Measurements from ENCODE around the gene TSHZ2. TPM values are rescaled to one million over a fixed set of nuclear protein-coding genes. Genes with fewer than 3 reads are reported as not detected.

The TSHZ2 gene
- total RNA-seq, 5 donors from 2014 or later (not counting 1 experiment from before 2014, with no cell fraction given): 20.2 to 42.9 (median 25.8) TPM

DNA sequence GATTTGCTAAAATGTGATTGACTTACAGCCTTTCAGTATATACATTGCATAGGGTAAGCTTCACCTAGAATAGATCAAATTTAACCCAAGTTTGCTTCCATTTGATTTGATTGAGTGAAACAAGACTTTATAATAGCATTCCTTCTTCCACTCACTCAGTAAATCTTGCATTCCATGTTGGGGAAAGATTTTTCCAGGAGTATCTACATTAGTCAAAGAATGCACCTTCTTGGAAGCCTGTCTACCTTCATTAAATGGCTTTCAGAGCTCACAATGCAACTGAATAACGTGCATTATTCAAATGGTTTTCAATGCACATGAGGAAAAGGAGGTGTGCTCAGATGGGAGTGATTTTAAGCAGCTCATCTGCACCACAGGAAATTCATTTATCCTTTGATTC is 38.3 kb upstream of the TSHZ2 start:
- Mint-ChIP-seq H3K4me1 (no peaks in the 10 kb centered on the region), H3K36me3 (no peaks in the 10 kb centered on the region), H3K27ac (no peak overlapping the region), H3K9me3 (peaks cover 0 to 4% (median 2%) of the 10 kb centered on the region in 3 donors), H3K27me3 (no peaks in the 10 kb centered on the region), H3K4me3 (no peak overlapping the region)
- no CpG with 5 or more reads among the region's 1 CpG for WGBS (ENCODE audit: insufficient coverage)
- DNase-seq: no peak
- Histone ChIP-seq H3K9me3 (no peaks in the 10 kb centered on the region), H3K27ac (ENCODE audit: low read length) (no peak overlapping the region), H3K4me1 (ENCODE audit: control insufficient read depth in 1 of 2, extremely low read depth in 1 of 2, insufficient read depth in 2 of 2, low read length in 2 of 2) (no peaks in the 10 kb centered on the region), H3K36me3 (ENCODE audit: control insufficient read depth in 2 of 2, extremely low read depth in 1 of 2, insufficient read depth in 1 of 2, low read length in 1 of 2) (no peaks in the 10 kb centered on the region), H3K4me3 (ENCODE audit: control insufficient read depth in 1 of 2, extremely low read depth in 1 of 2, low read length in 1 of 2) (no peak overlapping the region), H3K27me3 (replicated peaks in 1 of 2; ENCODE audit: control insufficient read depth in 2 of 2, extremely low read depth in 1 of 2, insufficient read depth in 2 of 2, low read length in 1 of 2) (no peaks in the 10 kb centered on the region)
- no peak for ATAC-seq (replicated peaks in 1 of 4)
- ChIA-PET CTCF (no interaction called here), POLR2A (no interaction called here)

DNA sequence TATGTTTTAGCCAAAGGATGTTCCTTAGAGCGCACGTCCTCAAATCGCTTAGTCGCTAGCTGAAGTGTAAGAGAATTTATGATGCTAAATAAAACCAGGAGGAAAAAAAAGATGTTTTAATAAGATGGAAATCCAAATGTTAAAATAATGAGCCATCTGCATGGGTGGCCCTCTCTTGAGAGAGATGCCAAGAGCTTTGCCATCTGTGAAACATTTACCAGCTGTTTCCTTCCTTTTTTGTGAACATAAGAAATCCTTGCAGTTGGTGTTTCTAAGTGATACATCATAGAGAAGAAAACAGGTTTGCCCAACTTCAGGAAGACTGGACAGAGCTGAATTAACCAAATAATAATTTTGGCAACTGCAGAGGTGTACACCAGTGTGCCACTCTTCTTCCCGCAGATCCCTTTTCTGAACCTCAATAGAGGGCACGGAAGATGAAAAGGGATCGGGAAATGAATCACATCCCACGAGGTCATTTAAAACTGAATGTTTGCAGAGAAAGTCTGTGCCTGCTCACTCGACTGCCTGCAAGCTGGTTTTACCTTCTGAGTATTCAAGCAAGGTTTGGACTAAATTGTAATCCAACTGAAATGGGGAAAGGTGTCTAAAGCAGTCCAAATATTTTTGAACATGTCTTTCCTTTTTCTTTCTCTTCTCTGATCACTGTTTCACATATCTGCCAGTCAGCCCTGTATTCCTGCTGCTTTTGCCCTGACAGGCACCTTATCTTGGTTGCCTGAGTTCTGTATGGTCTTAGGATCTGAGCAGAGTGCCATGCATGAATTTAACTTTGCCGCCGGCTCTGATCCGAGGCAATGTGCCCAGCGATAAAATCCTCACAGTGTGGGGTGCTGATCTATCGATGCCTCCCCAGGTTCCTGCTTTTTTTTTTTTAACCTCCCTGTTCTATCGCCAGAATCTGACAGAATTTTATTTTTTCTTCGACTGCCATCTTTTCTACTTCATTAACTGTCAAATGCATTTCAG is 35.5 kb upstream of the TSHZ2 start:
- 91% methylated on average over 11 of the region's 16 CpGs for WGBS (ENCODE audit: insufficient coverage)
- H3K27ac Mint-ChIP-seq: no peak overlapping the region

DNA sequence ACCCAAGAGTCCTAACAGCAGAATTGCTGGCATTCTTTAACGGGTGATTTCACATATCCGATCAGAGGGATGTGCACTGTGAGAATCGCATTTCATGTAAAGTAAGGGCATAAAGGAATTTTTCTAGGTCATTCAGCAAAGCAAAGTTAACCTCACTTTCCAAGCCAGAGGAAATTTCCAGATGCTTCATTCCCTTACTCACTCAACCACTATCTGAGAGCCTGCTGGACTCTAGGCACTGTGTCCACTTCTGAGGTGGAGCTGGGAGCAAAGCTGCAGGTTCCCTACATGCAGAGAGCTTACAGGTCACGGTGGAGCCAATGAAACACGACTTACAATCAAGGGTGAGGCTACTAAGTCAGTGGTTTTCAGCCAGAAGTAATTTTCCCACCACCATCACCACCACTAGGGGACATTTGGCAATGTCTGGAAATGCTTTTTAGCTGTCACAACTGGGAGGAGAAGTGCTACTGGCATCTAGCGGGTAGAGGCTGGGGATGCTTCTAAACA is 34.5 kb upstream of the TSHZ2 start:
- Mint-ChIP-seq H3K4me1 (no peaks in the 10 kb centered on the region), H3K36me3 (no peaks in the 10 kb centered on the region), H3K27me3 (peaks cover 0 to under 1% of the 10 kb centered on the region in 2 donors), H3K4me3 (no peak overlapping the region), H3K27ac (no peak overlapping the region), H3K9me3 (peaks cover 0 to under 1% (median 0%) of the 10 kb centered on the region in 3 donors)
- Histone ChIP-seq H3K4me1 (ENCODE audit: control insufficient read depth in 1 of 2, extremely low read depth in 1 of 2, insufficient read depth in 2 of 2, low read length in 2 of 2) (no peaks in the 10 kb centered on the region), H3K9me3 (no peaks in the 10 kb centered on the region), H3K36me3 (ENCODE audit: control insufficient read depth in 2 of 2, extremely low read depth in 1 of 2, insufficient read depth in 1 of 2, low read length in 1 of 2) (no peaks in the 10 kb centered on the region), H3K27me3 (replicated peaks in 1 of 2; ENCODE audit: control insufficient read depth in 2 of 2, extremely low read depth in 1 of 2, insufficient read depth in 2 of 2, low read length in 1 of 2) (no peaks in the 10 kb centered on the region), H3K27ac (ENCODE audit: low read length) (no peak overlapping the region), H3K4me3 (ENCODE audit: control insufficient read depth in 1 of 2, extremely low read depth in 1 of 2, low read length in 1 of 2) (no peak overlapping the region)
- ATAC-seq (replicated peaks in 1 of 4): no peak
- no CpG with 5 or more reads among the region's 6 CpGs for WGBS (ENCODE audit: insufficient coverage)
- ChIA-PET CTCF (no interaction called here), POLR2A (no interaction called here)
- no peak for DNase-seq

More for the DNA sequence above, 35.5 kb upstream of the TSHZ2 start:
- no peaks in the 10 kb centered on the region for H3K4me1 Mint-ChIP-seq
- H3K27ac ChIP-seq (ENCODE audit: low read length): no peak overlapping the region
- H3K27me3 ChIP-seq (replicated peaks in 1 of 2; ENCODE audit: control insufficient read depth in 2 of 2, extremely low read depth in 1 of 2, insufficient read depth in 2 of 2, low read length in 1 of 2): no peaks in the 10 kb centered on the region
- POLR2A ChIA-PET: no interaction called here
- no peaks in the 10 kb centered on the region for H3K9me3 ChIP-seq
- no peaks in the 10 kb centered on the region for H3K36me3 Mint-ChIP-seq
- H3K9me3 Mint-ChIP-seq: no peaks in the 10 kb centered on the region
- no peak overlapping the region for H3K4me3 Mint-ChIP-seq
- no peaks in the 10 kb centered on the region for H3K4me1 ChIP-seq (ENCODE audit: control insufficient read depth in 1 of 2, extremely low read depth in 1 of 2, insufficient read depth in 2 of 2, low read length in 2 of 2)
- H3K4me3 ChIP-seq (ENCODE audit: control insufficient read depth in 1 of 2, extremely low read depth in 1 of 2, low read length in 1 of 2): no peak overlapping the region
- CTCF ChIA-PET: no interaction called here
- ATAC-seq (replicated peaks in 1 of 4) (no peak), DNase-seq (no peak)
- H3K27me3 Mint-ChIP-seq: no peaks in the 10 kb centered on the region
- H3K36me3 ChIP-seq (ENCODE audit: control insufficient read depth in 2 of 2, extremely low read depth in 1 of 2, insufficient read depth in 1 of 2, low read length in 1 of 2): no peaks in the 10 kb centered on the region

DNA sequence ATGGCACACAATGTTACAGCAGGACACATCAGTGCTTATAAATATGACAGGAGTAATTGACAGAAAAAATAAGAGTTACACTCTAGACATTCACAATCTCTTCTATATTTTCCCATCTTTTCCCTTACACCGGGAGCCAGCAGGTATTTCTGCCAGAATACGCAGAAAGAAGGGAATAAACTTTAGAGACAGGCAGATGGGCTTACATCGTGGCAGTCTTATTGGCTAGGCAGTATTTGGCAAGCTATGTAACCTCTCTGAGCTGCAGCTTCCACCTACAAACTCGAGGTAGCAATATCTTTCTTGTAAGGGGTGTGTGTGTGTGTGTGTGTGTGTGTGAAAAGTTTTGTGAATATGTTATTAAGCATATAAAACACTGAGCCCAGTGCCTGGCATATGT is 33.0 kb upstream of the TSHZ2 start:
- Histone ChIP-seq H3K36me3 (ENCODE audit: control insufficient read depth in 2 of 2, extremely low read depth in 1 of 2, insufficient read depth in 1 of 2, low read length in 1 of 2) (no peaks in the 10 kb centered on the region), H3K4me1 (ENCODE audit: control insufficient read depth in 1 of 2, extremely low read depth in 1 of 2, insufficient read depth in 2 of 2, low read length in 2 of 2) (no peaks in the 10 kb centered on the region), H3K27ac (ENCODE audit: low read length) (no peak overlapping the region), H3K27me3 (replicated peaks in 1 of 2; ENCODE audit: control insufficient read depth in 2 of 2, extremely low read depth in 1 of 2, insufficient read depth in 2 of 2, low read length in 1 of 2) (no peaks in the 10 kb centered on the region), H3K4me3 (ENCODE audit: control insufficient read depth in 1 of 2, extremely low read depth in 1 of 2, low read length in 1 of 2) (no peak overlapping the region), H3K9me3 (no peaks in the 10 kb centered on the region)
- Mint-ChIP-seq H3K4me1 (no peaks in the 10 kb centered on the region), H3K27me3 (peaks cover 0 to 5% of the 10 kb centered on the region in 2 donors), H3K4me3 (no peak overlapping the region), H3K27ac (no peak overlapping the region), H3K36me3 (no peaks in the 10 kb centered on the region), H3K9me3 (peaks cover 0 to 8% (median 0%) of the 10 kb centered on the region in 3 donors)
- POLR2A ChIA-PET: no interaction called here
- 60% methylated on average over 1 of the region's 4 CpGs for WGBS (ENCODE audit: insufficient coverage)
- CTCF ChIA-PET: no interaction called here
- DNase-seq (no peak), ATAC-seq (replicated peaks in 1 of 4) (no peak)

DNA sequence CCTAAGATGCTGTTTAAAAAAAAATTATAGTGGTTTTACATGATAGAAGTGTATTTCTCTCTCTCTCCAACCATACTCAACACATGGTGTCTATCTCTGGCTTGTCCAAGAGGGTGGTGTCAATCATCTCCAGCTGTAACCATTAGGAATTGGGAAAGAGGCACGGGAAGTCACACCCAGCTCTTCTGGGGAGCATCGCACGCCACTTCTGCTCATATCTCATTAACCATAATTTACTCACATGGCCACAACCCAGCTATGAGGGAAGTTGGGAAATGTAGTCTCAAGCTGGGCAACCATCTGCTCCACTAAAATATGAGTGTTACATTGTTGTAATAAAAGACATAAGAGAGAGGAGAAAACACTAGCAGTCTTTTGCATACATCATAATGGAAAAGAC is 30.4 kb upstream of the TSHZ2 start:
- Mint-ChIP-seq H3K27me3 (peaks cover 0 to 5% of the 10 kb centered on the region in 2 donors), H3K9me3 (peaks cover 0 to 8% (median 0%) of the 10 kb centered on the region in 3 donors), H3K4me3 (no peak overlapping the region), H3K4me1 (no peaks in the 10 kb centered on the region), H3K36me3 (no peaks in the 10 kb centered on the region), H3K27ac (no peak overlapping the region)
- POLR2A ChIA-PET: interaction anchor here in 1 of 2 donors (0.7 kb wide), 1 partner anchor 11 kb away, joined by 6 read pairs; no protein-coding TSS in a partner anchor
- CTCF ChIA-PET: interaction anchor here in 1 of 2 donors (0.6 kb wide), 1 partner anchor 262 kb away, joined by 3 read pairs; no protein-coding TSS in a partner anchor
- H3K36me3 ChIP-seq (ENCODE audit: control insufficient read depth in 2 of 2, extremely low read depth in 1 of 2, insufficient read depth in 1 of 2, low read length in 1 of 2): no peaks in the 10 kb centered on the region
- no CpG with 5 or more reads among the region's 3 CpGs for WGBS (ENCODE audit: insufficient coverage)
- H3K27me3 ChIP-seq (replicated peaks in 1 of 2; ENCODE audit: control insufficient read depth in 2 of 2, extremely low read depth in 1 of 2, insufficient read depth in 2 of 2, low read length in 1 of 2): no peaks in the 10 kb centered on the region
- ATAC-seq (replicated peaks in 1 of 4) (no peak), DNase-seq (no peak)
- H3K4me1 ChIP-seq (ENCODE audit: control insufficient read depth in 1 of 2, extremely low read depth in 1 of 2, insufficient read depth in 2 of 2, low read length in 2 of 2): no peaks in the 10 kb centered on the region
- no peak overlapping the region for H3K4me3 ChIP-seq (ENCODE audit: control insufficient read depth in 1 of 2, extremely low read depth in 1 of 2, low read length in 1 of 2)
- H3K9me3 ChIP-seq: no peaks in the 10 kb centered on the region
- no peak overlapping the region for H3K27ac ChIP-seq (ENCODE audit: low read length)

DNA sequence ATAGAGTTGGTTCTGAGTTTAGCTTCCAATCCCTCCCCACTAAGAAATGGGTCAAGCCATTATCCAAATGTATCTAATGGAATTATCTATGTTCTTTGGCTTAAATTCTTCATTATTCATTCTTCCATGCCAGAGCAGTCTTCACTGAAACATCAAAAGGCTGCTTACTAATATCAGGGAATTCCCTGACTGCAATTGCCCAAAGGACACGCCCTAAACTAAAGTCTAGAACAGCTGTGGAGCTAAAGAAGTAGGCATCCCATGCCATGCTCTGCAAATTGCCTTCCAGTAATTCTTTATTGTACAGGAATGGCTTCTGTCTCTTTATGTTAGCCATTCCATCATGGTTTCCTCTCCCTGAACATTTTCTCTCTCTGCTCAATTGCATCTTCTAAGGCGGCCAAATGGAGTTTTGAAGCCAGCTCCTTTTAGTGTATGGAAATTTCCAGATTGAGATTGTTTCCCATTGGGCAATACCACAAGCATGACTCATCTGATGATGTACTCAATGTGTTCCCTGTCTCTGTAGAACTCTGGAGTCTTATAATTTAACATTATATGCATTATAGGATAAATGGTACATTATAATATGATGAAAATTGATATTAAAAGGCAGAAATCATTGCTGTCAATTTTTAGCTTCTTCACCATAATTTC is 28.8 kb upstream of the TSHZ2 start:
- Histone ChIP-seq H3K27ac (ENCODE audit: low read length) (no peak overlapping the region), H3K9me3 (no peaks in the 10 kb centered on the region), H3K4me3 (ENCODE audit: control insufficient read depth in 1 of 2, extremely low read depth in 1 of 2, low read length in 1 of 2) (no peak overlapping the region), H3K4me1 (ENCODE audit: control insufficient read depth in 1 of 2, extremely low read depth in 1 of 2, insufficient read depth in 2 of 2, low read length in 2 of 2) (no peaks in the 10 kb centered on the region), H3K27me3 (replicated peaks in 1 of 2; ENCODE audit: control insufficient read depth in 2 of 2, extremely low read depth in 1 of 2, insufficient read depth in 2 of 2, low read length in 1 of 2) (no peaks in the 10 kb centered on the region), H3K36me3 (ENCODE audit: control insufficient read depth in 2 of 2, extremely low read depth in 1 of 2, insufficient read depth in 1 of 2, low read length in 1 of 2) (no peaks in the 10 kb centered on the region)
- Mint-ChIP-seq H3K27ac (no peak overlapping the region), H3K4me1 (no peaks in the 10 kb centered on the region), H3K27me3 (peaks cover 0 to 5% of the 10 kb centered on the region in 2 donors), H3K36me3 (no peaks in the 10 kb centered on the region), H3K9me3 (peaks cover 0 to 8% (median 0%) of the 10 kb centered on the region in 3 donors), H3K4me3 (no peak overlapping the region)
- CTCF ChIA-PET: interaction anchor here in 1 of 2 donors (0.5 kb wide), 1 partner anchor 881 kb away, joined by 3 read pairs; no protein-coding TSS in a partner anchor
- WGBS (ENCODE audit: insufficient coverage): 17% methylated on average over 1 of the region's 2 CpGs
- DNase-seq (no peak), ATAC-seq (replicated peaks in 1 of 4) (no peak)
- POLR2A ChIA-PET: no interaction called here

Measured in T-cell (primary cell).